CD4-positive, alpha-beta T cell treated with Interferon alpha-2 for 1 hour (primary cell): Measurements from ENCODE around the gene OR7A10.
"Not testable (repeated sequence)": the region's sequence is repeated elsewhere in the genome, so short reads cannot be mapped to it uniquely, and the experiment has no call there.

ENCODE experiments used
- DNase-seq, 2 donors: peaks; one replicate each; pipeline ENCODE4 v3.0.0-alpha.2; 2020 to 2022

The OR7A10 gene

GRCh38 chr19:14792250-14792649 is 56.5 kb downstream of the OR7A10 start:
- not testable (repeated sequence) for DNase-seq
